Panc1 (cell line): ENCODE measurements around the gene ZNF805. TPM values are rescaled to one million over a fixed set of nuclear protein-coding genes. Genes with fewer than 3 reads are reported as not detected.
"Not testable (repeated sequence)": the region's sequence is repeated elsewhere in the genome, so short reads cannot be mapped to it uniquely, and the experiment has no call there.

ENCODE experiments used
- ATAC-seq: fragments of 200-7000 bp; cut with Tn5 transposase; 2 replicates; pipeline ENCODE4 v1.9.1; 2020; ENCODE audit warnings: mild to moderate bottlenecking, moderate library complexity
- BruUV-seq: library from RNA; stranded (reverse); fragments of 400-500 nt; replicated peaks from 2 replicates; lab custom pipeline; 2021; lab: Mats Ljungman, UMichigan
- CTCF ChIA-PET: fragments of 300-600 bp; sonication (Branson Sonifier 250); formaldehyde crosslinking; loops from one replicate; lab custom pipeline; 2022; ENCODE audit warnings: antibody characterized with exemption; lab: Charles Lee
- POLR2A ChIA-PET: fragments of 300-600 bp; sonication (Branson Sonifier 250); formaldehyde crosslinking; loops from one replicate; lab custom pipeline; 2022; ENCODE audit warnings: antibody characterized with exemption; lab: Charles Lee
- DNase-seq: peaks from one replicate; pipeline ENCODE4 v3.0.0-alpha.2; 2010; ENCODE audit warnings: low read depth, low spot score
- H3K27ac ChIP-seq: 2 replicates; pipeline ENCODE4 v1.5.1; 2011; ENCODE audit warnings: mild to moderate bottlenecking, low read length, inconsistent platforms
- H3K27me3 ChIP-seq: fragments of 200-500 bp; sonication (Bioruptor generic); 2 replicates; pipeline ENCODE4 v1.6.0; 2014; ENCODE audit warnings: low read length, inconsistent platforms; ENCODE audit not compliant: control insufficient read depth, insufficient read depth
- H3K36me3 ChIP-seq: fragments of 200-500 bp; sonication (Bioruptor generic); 2 replicates; pipeline ENCODE4 v1.5.1; 2014; ENCODE audit warnings: inconsistent platforms, mild to moderate bottlenecking, low read length, moderate library complexity; ENCODE audit not compliant: control insufficient read depth, insufficient read depth
- H3K4me1 ChIP-seq: 2 replicates; pipeline ENCODE4 v1.5.1; 2011; ENCODE audit warnings: inconsistent platforms, mild to moderate bottlenecking, low read length, moderate library complexity; ENCODE audit not compliant: control insufficient read depth, insufficient read depth
- H3K4me3 ChIP-seq, 2 experiments: 2 replicates each; pipeline ENCODE4 v1.5.1; 2011 to 2012; ENCODE audit warnings: low read depth in 2 of 2, low read length in 2 of 2, mild to moderate bottlenecking in 2 of 2, inconsistent platforms in 1 of 2, moderate library complexity in 1 of 2
- H3K9me3 ChIP-seq: fragments of 200-500 bp; sonication (Bioruptor generic); 2 replicates; pipeline ENCODE4 v1.5.1; 2014; ENCODE audit warnings: low read depth, mild to moderate bottlenecking, inconsistent platforms, low read length, moderate library complexity; ENCODE audit not compliant: control insufficient read depth, insufficient read depth
- POLR2AphosphoS5 ChIP-seq: IDR thresholded peaks from 2 replicates; pipeline ENCODE4 v1.6.1; 2012; ENCODE audit warnings: mild to moderate bottlenecking, low read depth, low read length, moderate library complexity
- SIN3A ChIP-seq: IDR thresholded peaks from 2 replicates; pipeline ENCODE4 v1.6.1; 2012; ENCODE audit warnings: low read depth, mild to moderate bottlenecking, low read length, moderate library complexity, borderline replicate concordance; ENCODE audit not compliant: insufficient read depth
- in situ Hi-C: cut with HindIII; loops from 2 replicates; pipeline ENCODE4 v1.10.0; 2016; ENCODE audit warnings: low sequenced_read_pairs, low pct_unique_long_range_greater_than_20kb
- intact Hi-C: fragments of 100-400 bp; cut with micrococcal nuclease; formaldehyde crosslinking; loops from one replicate; pipeline ENCODE4 v1.10.0; 2022; ENCODE audit not compliant: unreplicated experiment
- total RNA-seq: library from RNA; stranded (reverse); gene quantifications from one replicate; pipeline ENCODE4 v1.2.1, GENCODE V29; 2021; ENCODE audit not compliant: unreplicated experiment
- TF ChIP-seq, protein P1 (sequence below), 2 experiments: IDR thresholded peaks; 2 replicates each; pipeline ENCODE4 v1.6.1; 2011 to 2012; ENCODE audit warnings: low read depth in 2 of 2, control low read depth in 1 of 2, low read length in 1 of 2, mild to moderate bottlenecking in 1 of 2, moderate library complexity in 1 of 2; ENCODE audit not compliant: insufficient read depth in 1 of 2
- TF ChIP-seq, protein P2 (sequence below): fragments of 450-650 bp; IDR thresholded peaks from 2 replicates; pipeline ENCODE4 v1.5.1; 2017; ENCODE audit warnings: mild to moderate bottlenecking

The ZNF805 gene
- total RNA-seq, 1 experiment from 2014 or later = 16.8 TPM

DNA sequence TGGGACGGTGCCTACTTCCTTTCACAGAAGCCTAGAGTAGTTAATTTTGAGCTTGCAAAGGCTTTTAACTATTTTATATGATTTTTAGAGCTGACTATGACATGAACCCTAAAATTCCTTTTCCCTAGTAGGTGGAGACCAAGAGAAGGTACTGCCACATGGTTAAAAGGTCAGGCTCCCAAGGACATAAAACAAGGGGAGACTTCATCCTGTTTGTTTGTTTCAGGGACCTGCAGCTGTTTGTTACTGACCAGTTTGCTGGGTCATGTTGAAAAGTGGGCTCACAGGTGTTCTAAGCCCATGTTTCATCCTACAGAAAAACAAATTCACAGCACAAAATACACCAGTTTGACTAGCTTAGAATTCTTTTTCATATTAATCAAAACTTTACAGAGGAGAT is 36.0 kb downstream of the ZNF805 start:
- in situ Hi-C loops = no loop called here
- no peak overlapping the region for H3K27ac ChIP-seq
- H3K27me3 ChIP-seq = no peaks in the 10 kb centered on the region
- CTCF ChIA-PET = no interaction called here
- no peaks in the 10 kb centered on the region for H3K9me3 ChIP-seq
- H3K36me3 ChIP-seq = peaks cover 3% of the 10 kb centered on the region; the same call in 1 of the 2 replicates
- peaks cover 7% of the 10 kb centered on the region for H3K4me1 ChIP-seq
- no peak for DNase-seq
- H3K4me3 ChIP-seq = no peak overlapping the region
- POLR2A ChIA-PET = no interaction called here
- TF ChIP-seq SIN3A (no peak), POLR2AphosphoS5 (no peak)
- TF ChIP-seq, protein P1, sequence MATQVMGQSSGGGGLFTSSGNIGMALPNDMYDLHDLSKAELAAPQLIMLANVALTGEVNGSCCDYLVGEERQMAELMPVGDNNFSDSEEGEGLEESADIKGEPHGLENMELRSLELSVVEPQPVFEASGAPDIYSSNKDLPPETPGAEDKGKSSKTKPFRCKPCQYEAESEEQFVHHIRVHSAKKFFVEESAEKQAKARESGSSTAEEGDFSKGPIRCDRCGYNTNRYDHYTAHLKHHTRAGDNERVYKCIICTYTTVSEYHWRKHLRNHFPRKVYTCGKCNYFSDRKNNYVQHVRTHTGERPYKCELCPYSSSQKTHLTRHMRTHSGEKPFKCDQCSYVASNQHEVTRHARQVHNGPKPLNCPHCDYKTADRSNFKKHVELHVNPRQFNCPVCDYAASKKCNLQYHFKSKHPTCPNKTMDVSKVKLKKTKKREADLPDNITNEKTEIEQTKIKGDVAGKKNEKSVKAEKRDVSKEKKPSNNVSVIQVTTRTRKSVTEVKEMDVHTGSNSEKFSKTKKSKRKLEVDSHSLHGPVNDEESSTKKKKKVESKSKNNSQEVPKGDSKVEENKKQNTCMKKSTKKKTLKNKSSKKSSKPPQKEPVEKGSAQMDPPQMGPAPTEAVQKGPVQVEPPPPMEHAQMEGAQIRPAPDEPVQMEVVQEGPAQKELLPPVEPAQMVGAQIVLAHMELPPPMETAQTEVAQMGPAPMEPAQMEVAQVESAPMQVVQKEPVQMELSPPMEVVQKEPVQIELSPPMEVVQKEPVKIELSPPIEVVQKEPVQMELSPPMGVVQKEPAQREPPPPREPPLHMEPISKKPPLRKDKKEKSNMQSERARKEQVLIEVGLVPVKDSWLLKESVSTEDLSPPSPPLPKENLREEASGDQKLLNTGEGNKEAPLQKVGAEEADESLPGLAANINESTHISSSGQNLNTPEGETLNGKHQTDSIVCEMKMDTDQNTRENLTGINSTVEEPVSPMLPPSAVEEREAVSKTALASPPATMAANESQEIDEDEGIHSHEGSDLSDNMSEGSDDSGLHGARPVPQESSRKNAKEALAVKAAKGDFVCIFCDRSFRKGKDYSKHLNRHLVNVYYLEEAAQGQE (IDR thresholded peaks at IDR 0.05; ENCODE audit: insufficient read depth in 1 of 2, low read depth in 2 of 2, low read length in 1 of 2) = no peak
- TF ChIP-seq, protein P2, sequence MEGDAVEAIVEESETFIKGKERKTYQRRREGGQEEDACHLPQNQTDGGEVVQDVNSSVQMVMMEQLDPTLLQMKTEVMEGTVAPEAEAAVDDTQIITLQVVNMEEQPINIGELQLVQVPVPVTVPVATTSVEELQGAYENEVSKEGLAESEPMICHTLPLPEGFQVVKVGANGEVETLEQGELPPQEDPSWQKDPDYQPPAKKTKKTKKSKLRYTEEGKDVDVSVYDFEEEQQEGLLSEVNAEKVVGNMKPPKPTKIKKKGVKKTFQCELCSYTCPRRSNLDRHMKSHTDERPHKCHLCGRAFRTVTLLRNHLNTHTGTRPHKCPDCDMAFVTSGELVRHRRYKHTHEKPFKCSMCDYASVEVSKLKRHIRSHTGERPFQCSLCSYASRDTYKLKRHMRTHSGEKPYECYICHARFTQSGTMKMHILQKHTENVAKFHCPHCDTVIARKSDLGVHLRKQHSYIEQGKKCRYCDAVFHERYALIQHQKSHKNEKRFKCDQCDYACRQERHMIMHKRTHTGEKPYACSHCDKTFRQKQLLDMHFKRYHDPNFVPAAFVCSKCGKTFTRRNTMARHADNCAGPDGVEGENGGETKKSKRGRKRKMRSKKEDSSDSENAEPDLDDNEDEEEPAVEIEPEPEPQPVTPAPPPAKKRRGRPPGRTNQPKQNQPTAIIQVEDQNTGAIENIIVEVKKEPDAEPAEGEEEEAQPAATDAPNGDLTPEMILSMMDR = no peak
- BruUV-seq = no TSS peak
- intact Hi-C loops = no loop called here
- ATAC-seq = no peak

DNA sequence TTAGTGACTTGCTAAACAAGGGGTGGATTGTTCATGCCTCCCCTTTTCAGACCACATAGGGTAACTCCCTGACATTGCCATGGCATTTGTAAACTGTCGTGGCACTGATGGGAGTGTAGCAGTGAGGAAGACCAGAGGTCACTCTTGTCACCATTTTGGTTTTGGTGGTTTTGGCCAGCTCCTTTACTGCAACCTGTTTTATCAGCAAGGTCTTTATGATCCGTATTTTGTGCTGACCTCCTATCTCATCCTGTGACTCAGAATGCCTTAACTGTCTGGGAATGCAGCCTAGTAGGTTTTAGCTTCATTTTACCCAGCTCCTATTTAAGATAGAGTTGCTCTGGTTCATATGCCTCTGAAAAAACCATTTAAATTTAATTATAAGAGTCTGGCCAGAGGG is 38.0 kb downstream of the ZNF805 start:
- BruUV-seq, H3K4me3 ChIP-seq, H3K27ac ChIP-seq, DNase-seq, H3K9me3 ChIP-seq, ATAC-seq, H3K36me3 ChIP-seq, CTCF ChIA-PET, POLR2A ChIA-PET, intact Hi-C loops, H3K27me3 ChIP-seq, in situ Hi-C loops: not testable (repeated sequence)
- peaks cover 23% of the 10 kb centered on the region for H3K4me1 ChIP-seq

DNA sequence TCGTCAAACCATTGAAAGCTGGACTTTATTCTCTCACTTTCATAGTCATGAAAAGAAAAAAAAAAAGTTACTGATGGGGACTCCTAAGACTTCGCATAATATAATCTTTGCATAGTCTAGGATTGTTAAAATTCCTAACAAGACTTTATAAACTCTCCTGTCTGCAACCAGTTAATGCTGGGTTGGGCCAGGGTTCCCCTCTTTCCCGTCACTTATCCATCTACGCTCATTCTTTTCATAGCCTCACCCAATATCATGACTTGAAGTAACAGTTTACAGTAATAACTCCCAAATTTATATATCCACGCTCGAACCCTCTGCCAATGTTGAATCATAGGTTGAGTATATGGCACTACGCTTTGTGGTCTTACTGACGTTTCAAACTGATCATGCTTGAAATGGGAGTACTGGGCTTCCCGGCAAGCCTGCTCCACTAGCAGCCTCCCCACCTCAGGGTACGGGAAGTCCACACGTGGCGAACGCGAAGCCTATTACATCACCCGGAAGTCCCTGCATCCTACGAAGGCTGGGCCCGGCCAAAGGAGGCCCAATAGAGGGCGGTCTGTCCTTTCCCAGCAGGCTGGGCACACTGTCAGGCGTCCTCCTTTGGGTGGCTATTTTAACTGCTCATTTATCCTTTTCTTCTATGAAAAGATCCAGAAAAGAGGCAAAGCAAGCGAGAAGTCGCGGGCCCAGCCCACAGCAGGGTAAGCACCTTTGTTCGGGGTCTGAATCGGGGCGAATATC is 39.2 kb downstream of the ZNF805 start:
- ATAC-seq (peak; percentile 96), DNase-seq (peak; percentile 89)
- ChIA-PET CTCF (no interaction called here), POLR2A (interaction anchor here (0.7 kb wide), 2 partner anchors 10 to 887 kb away, joined by 3 to 4 read pairs; no protein-coding TSS in a partner anchor)
- BruUV-seq = TSS peak; percentile 90
- Histone ChIP-seq H3K27ac (peak overlapping the region; percentile 99), H3K27me3 (no peaks in the 10 kb centered on the region), H3K4me1 (peaks cover 23% of the 10 kb centered on the region), H3K9me3 (no peaks in the 10 kb centered on the region), H3K4me3 (peak overlapping the region; percentile 68 to 100), H3K36me3 (peaks cover 3% of the 10 kb centered on the region; the same call in 1 of the 2 replicates)
- intact Hi-C loops (no loop called here), in situ Hi-C loops (no loop called here)
- TF ChIP-seq, protein P1 (IDR thresholded peaks at IDR 0.05; ENCODE audit: insufficient read depth in 1 of 2, low read depth in 2 of 2, low read length in 1 of 2) = no peak; a peak in 1 of 4 replicates
- TF ChIP-seq POLR2AphosphoS5 = peak; percentile 89
- TF ChIP-seq, protein P2 = no peak; the same call in 1 of the 2 replicates
